Measurements from ENCODE around the gene GRID2.

Gene GRID2

GRCh38 chr4:92307866-92308265 lies 4.1 kb downstream of the GRID2 start:
- Histone ChIP-seq H2AFZ (ENCODE audit: low read length) (no peak overlapping the region), H2BK5ac (ENCODE audit: low read length) (no peak overlapping the region), H3K27me3 (ENCODE audit: control insufficient read depth in 3 of 3, insufficient read depth in 3 of 3, low read depth in 1 of 3, low read length in 3 of 3) (peaks cover 0 to 23% (median 6%) of the 10 kb centered on the region in 3 experiments), H4K91ac (ENCODE audit: low read depth, low read length, poor library complexity) (no peak overlapping the region), H2BK120ac (ENCODE audit: low read depth, low read length) (no peak overlapping the region), H3K36me3 (replicated peaks in 1 of 2; ENCODE audit: control insufficient read depth in 2 of 2, insufficient read depth in 2 of 2, low read length in 2 of 2) (no peaks in the 10 kb centered on the region), H3K4me2 (ENCODE audit: insufficient read depth, low read length, poor library complexity, severe bottlenecking) (no peak overlapping the region), H2BK12ac (ENCODE audit: low read length) (no peak overlapping the region), H3K14ac (ENCODE audit: low read length) (no peak overlapping the region), H2AK5ac (ENCODE audit: low read depth, low read length) (no peak overlapping the region), H3K9ac (ENCODE audit: low read depth, low read length, poor library complexity) (no peak overlapping the region), H3K79me1 (ENCODE audit: low read depth, low read length) (no peaks in the 10 kb centered on the region), H3K27ac (replicated peaks; ENCODE audit: low read length) (no peak overlapping the region), H3K4me1 (ENCODE audit: control insufficient read depth in 2 of 2, insufficient read depth in 1 of 2, low read depth in 1 of 2, low read length in 2 of 2) (peaks cover 2 to 6% of the 10 kb centered on the region in 2 donors), H3K4me3 (ENCODE audit: low read length in 2 of 2) (no peak overlapping the region), H3K23ac (ENCODE audit: low read depth, low read length, poor library complexity) (no peak overlapping the region), H3K18ac (ENCODE audit: low read length) (no peak overlapping the region), H4K8ac (ENCODE audit: low read depth, low read length) (no peak overlapping the region), H2BK15ac (ENCODE audit: low read length) (no peak overlapping the region), H3K9me3 (replicated peaks in 1 of 2; ENCODE audit: control insufficient read depth in 2 of 2, insufficient read depth in 1 of 2, low read depth in 1 of 2, low read length in 2 of 2) (no peaks in the 10 kb centered on the region), H3K4ac (ENCODE audit: low read length) (no peak overlapping the region)
- WGBS, 2 donors (ENCODE audit: extremely low coverage in 2 of 2, insufficient read length in 2 of 2, insufficient replicate concordance in 1 of 2), result no CpG with 5 or more reads among the region's 4 CpGs
- DNase-seq (ENCODE audit: low spot score), result no peak

- Histone ChIP-seq H3K4ac (ENCODE audit: low read length) (no peak overlapping the region), H3K9me3 (replicated peaks in 1 of 2; ENCODE audit: control insufficient read depth in 2 of 2, insufficient read depth in 1 of 2, low read depth in 1 of 2, low read length in 2 of 2) (no peaks in the 10 kb centered on the region), H3K36me3 (replicated peaks in 1 of 2; ENCODE audit: control insufficient read depth in 2 of 2, insufficient read depth in 2 of 2, low read length in 2 of 2) (no peaks in the 10 kb centered on the region), H3K27me3 (ENCODE audit: control insufficient read depth in 3 of 3, insufficient read depth in 3 of 3, low read depth in 1 of 3, low read length in 3 of 3) (no peaks in the 10 kb centered on the region), H2BK5ac (ENCODE audit: low read length) (no peak overlapping the region), H3K4me3 (ENCODE audit: low read length in 2 of 2) (no peak overlapping the region), H3K23ac (ENCODE audit: low read depth, low read length, poor library complexity) (no peak overlapping the region), H3K27ac (replicated peaks; ENCODE audit: low read length) (no peak overlapping the region), H2AFZ (ENCODE audit: low read length) (no peak overlapping the region), H2AK5ac (ENCODE audit: low read depth, low read length) (no peak overlapping the region), H2BK120ac (ENCODE audit: low read depth, low read length) (no peak overlapping the region), H2BK15ac (ENCODE audit: low read length) (no peak overlapping the region), H3K9ac (ENCODE audit: low read depth, low read length, poor library complexity) (no peak overlapping the region), H3K79me1 (ENCODE audit: low read depth, low read length) (no peaks in the 10 kb centered on the region), H3K4me2 (ENCODE audit: insufficient read depth, low read length, poor library complexity, severe bottlenecking) (no peak overlapping the region), H4K8ac (ENCODE audit: low read depth, low read length) (no peak overlapping the region), H2BK12ac (ENCODE audit: low read length) (no peak overlapping the region), H4K91ac (ENCODE audit: low read depth, low read length, poor library complexity) (no peak overlapping the region), H3K4me1 (ENCODE audit: control insufficient read depth in 2 of 2, insufficient read depth in 1 of 2, low read depth in 1 of 2, low read length in 2 of 2) (no peaks in the 10 kb centered on the region), H3K14ac (ENCODE audit: low read length) (no peak overlapping the region), H3K18ac (ENCODE audit: low read length) (no peak overlapping the region)
- WGBS, 2 donors (ENCODE audit: extremely low coverage in 2 of 2, insufficient read length in 2 of 2, insufficient replicate concordance in 1 of 2), result no CpG with 5 or more reads among the region's 1 CpG
- no peak for DNase-seq (ENCODE audit: low spot score)
Measured at GRCh38 chr4:92317047-92317446, 13.3 kb downstream of the GRID2 start.

- Histone ChIP-seq H3K9me3 (replicated peaks in 1 of 2; ENCODE audit: control insufficient read depth in 2 of 2, insufficient read depth in 1 of 2, low read depth in 1 of 2, low read length in 2 of 2) (no peaks in the 10 kb centered on the region), H4K91ac (ENCODE audit: low read depth, low read length, poor library complexity) (no peak overlapping the region), H3K4me2 (ENCODE audit: insufficient read depth, low read length, poor library complexity, severe bottlenecking) (no peak overlapping the region), H2BK15ac (ENCODE audit: low read length) (no peak overlapping the region), H3K9ac (ENCODE audit: low read depth, low read length, poor library complexity) (no peak overlapping the region), H3K14ac (ENCODE audit: low read length) (no peak overlapping the region), H3K4me3 (ENCODE audit: low read length in 2 of 2) (no peak overlapping the region), H3K4me1 (ENCODE audit: control insufficient read depth in 2 of 2, insufficient read depth in 1 of 2, low read depth in 1 of 2, low read length in 2 of 2) (no peaks in the 10 kb centered on the region), H3K36me3 (replicated peaks in 1 of 2; ENCODE audit: control insufficient read depth in 2 of 2, insufficient read depth in 2 of 2, low read length in 2 of 2) (no peaks in the 10 kb centered on the region), H4K8ac (ENCODE audit: low read depth, low read length) (no peak overlapping the region), H3K27me3 (ENCODE audit: control insufficient read depth in 3 of 3, insufficient read depth in 3 of 3, low read depth in 1 of 3, low read length in 3 of 3) (no peaks in the 10 kb centered on the region), H3K79me1 (ENCODE audit: low read depth, low read length) (no peaks in the 10 kb centered on the region), H2AK5ac (ENCODE audit: low read depth, low read length) (no peak overlapping the region), H2BK5ac (ENCODE audit: low read length) (no peak overlapping the region), H2BK120ac (ENCODE audit: low read depth, low read length) (no peak overlapping the region), H3K18ac (ENCODE audit: low read length) (no peak overlapping the region), H2BK12ac (ENCODE audit: low read length) (no peak overlapping the region), H3K27ac (replicated peaks; ENCODE audit: low read length) (no peak overlapping the region), H3K4ac (ENCODE audit: low read length) (no peak overlapping the region), H2AFZ (ENCODE audit: low read length) (no peak overlapping the region), H3K23ac (ENCODE audit: low read depth, low read length, poor library complexity) (no peak overlapping the region)
- no CpG with 5 or more reads among the region's 2 CpGs for WGBS, 2 donors (ENCODE audit: extremely low coverage in 2 of 2, insufficient read length in 2 of 2, insufficient replicate concordance in 1 of 2)
- DNase-seq (ENCODE audit: low spot score), result no peak
Measured at GRCh38 chr4:92328095-92328494, 24.3 kb downstream of the GRID2 start.

- Histone ChIP-seq H2BK12ac (ENCODE audit: low read length) (no peak overlapping the region), H2BK15ac (ENCODE audit: low read length) (no peak overlapping the region), H3K27ac (replicated peaks; ENCODE audit: low read length) (no peak overlapping the region), H3K18ac (ENCODE audit: low read length) (no peak overlapping the region), H2BK5ac (ENCODE audit: low read length) (no peak overlapping the region), H2AFZ (ENCODE audit: low read length) (no peak overlapping the region), H3K36me3 (replicated peaks in 1 of 2; ENCODE audit: control insufficient read depth in 2 of 2, insufficient read depth in 2 of 2, low read length in 2 of 2) (no peaks in the 10 kb centered on the region), H3K4me1 (ENCODE audit: control insufficient read depth in 2 of 2, insufficient read depth in 1 of 2, low read depth in 1 of 2, low read length in 2 of 2) (no peaks in the 10 kb centered on the region), H2AK5ac (ENCODE audit: low read depth, low read length) (no peak overlapping the region), H2BK120ac (ENCODE audit: low read depth, low read length) (no peak overlapping the region), H3K27me3 (ENCODE audit: control insufficient read depth in 3 of 3, insufficient read depth in 3 of 3, low read depth in 1 of 3, low read length in 3 of 3) (no peaks in the 10 kb centered on the region), H3K4me3 (ENCODE audit: low read length in 2 of 2) (no peak overlapping the region), H3K4ac (ENCODE audit: low read length) (no peak overlapping the region), H3K14ac (ENCODE audit: low read length) (no peak overlapping the region), H3K4me2 (ENCODE audit: insufficient read depth, low read length, poor library complexity, severe bottlenecking) (no peak overlapping the region), H4K8ac (ENCODE audit: low read depth, low read length) (no peak overlapping the region), H3K23ac (ENCODE audit: low read depth, low read length, poor library complexity) (no peak overlapping the region), H3K9ac (ENCODE audit: low read depth, low read length, poor library complexity) (no peak overlapping the region), H3K9me3 (replicated peaks in 1 of 2; ENCODE audit: control insufficient read depth in 2 of 2, insufficient read depth in 1 of 2, low read depth in 1 of 2, low read length in 2 of 2) (no peaks in the 10 kb centered on the region), H4K91ac (ENCODE audit: low read depth, low read length, poor library complexity) (no peak overlapping the region), H3K79me1 (ENCODE audit: low read depth, low read length) (no peaks in the 10 kb centered on the region)
- WGBS, 2 donors (ENCODE audit: extremely low coverage in 2 of 2, insufficient read length in 2 of 2, insufficient replicate concordance in 1 of 2), result no CpG with 5 or more reads among the region's 2 CpGs
- no peak for DNase-seq (ENCODE audit: low spot score)
Measured at GRCh38 chr4:92333016-92333415, 29.2 kb downstream of the GRID2 start.

Data from neuronal stem cell (in vitro differentiated cells).